Muscle layer of colon (tissue), 2 donors: ENCODE measurements around the gene NISCH.

Experiments
- H3K27ac ChIP-seq: one replicate; pipeline ENCODE4 v1.7.0; 2013; ENCODE audit warnings: low read depth, mild to moderate bottlenecking, low read length, moderate library complexity
- H3K27me3 ChIP-seq, 2 donors: one replicate each; pipeline ENCODE4 v1.7.0; 2013; ENCODE audit warnings: low read length in 2 of 2, mild to moderate bottlenecking in 2 of 2; ENCODE audit not compliant: insufficient read depth in 2 of 2, control insufficient read depth in 1 of 2
- H3K36me3 ChIP-seq: one replicate; pipeline ENCODE4 v1.7.0; 2013; ENCODE audit warnings: mild to moderate bottlenecking, low read length; ENCODE audit not compliant: insufficient read depth
- H3K4me1 ChIP-seq: one replicate; pipeline ENCODE4 v1.7.0; 2013; ENCODE audit warnings: mild to moderate bottlenecking, low read length; ENCODE audit not compliant: insufficient read depth
- H3K4me3 ChIP-seq, 2 donors: one replicate each; pipeline ENCODE4 v1.7.0; 2013; ENCODE audit warnings: low read length in 2 of 2, low read depth in 1 of 2, mild to moderate bottlenecking in 1 of 2, moderate library complexity in 1 of 2
- H3K9ac ChIP-seq: one replicate; pipeline ENCODE4 v1.7.0; 2013; ENCODE audit warnings: low read length
- H3K9me3 ChIP-seq: one replicate; pipeline ENCODE4 v1.7.0; 2013; ENCODE audit warnings: mild to moderate bottlenecking, low read length
- donor health status: abdominal sarcoma.
- donor health status: Adenocarcinoma of cecum.

The NISCH gene

DNA sequence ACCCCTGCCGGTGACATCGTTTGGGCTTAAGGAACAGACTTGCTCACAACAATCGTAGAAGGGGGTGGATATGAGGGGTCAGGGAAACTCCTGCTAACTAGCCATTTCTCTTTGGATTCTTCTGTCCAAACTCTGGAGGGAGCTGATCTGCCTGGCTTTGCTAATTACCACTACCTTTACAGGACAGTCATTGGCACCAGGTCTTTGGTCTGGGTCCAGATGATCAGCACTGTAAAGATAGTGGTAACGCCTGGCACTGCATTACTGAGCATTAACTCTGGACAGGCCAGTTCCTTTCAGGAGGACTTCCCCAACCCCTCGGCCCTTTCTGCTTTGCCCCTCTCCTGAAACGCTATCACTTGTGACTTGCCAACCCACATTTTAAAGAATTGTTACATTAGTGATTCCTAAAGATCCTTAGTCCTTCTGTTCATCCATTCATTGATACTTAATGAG is 81.8 kb downstream of the NISCH start:
- Histone ChIP-seq H3K4me1 (peaks cover 37% of the 10 kb centered on the region), H3K27me3 (no peaks in the 10 kb centered on the region), H3K36me3 (peaks cover 5% of the 10 kb centered on the region), H3K9ac (peak overlapping the region; percentile 47), H3K4me3 (peak overlapping the region; percentile 74 to 84), H3K27ac (peak overlapping the region; percentile 91), H3K9me3 (no peaks in the 10 kb centered on the region)

- Histone ChIP-seq H3K9me3 (no peaks in the 10 kb centered on the region), H3K4me3 (peak overlapping the region; percentile 74 to 84), H3K27me3 (no peaks in the 10 kb centered on the region), H3K36me3 (peaks cover 5% of the 10 kb centered on the region), H3K9ac (peak overlapping the region; percentile 47), H3K4me1 (peaks cover 33% of the 10 kb centered on the region), H3K27ac (peak overlapping the region; percentile 91)
These were observed 82.5 kb downstream of the NISCH start for GRCh38 chr3:52537726-52538421.

- H3K9ac ChIP-seq = no peak overlapping the region
- no peak overlapping the region for H3K27ac ChIP-seq
- H3K27me3 ChIP-seq = no peaks in the 10 kb centered on the region
- H3K36me3 ChIP-seq = peaks cover 5% of the 10 kb centered on the region
- H3K4me1 ChIP-seq = peaks cover 33% of the 10 kb centered on the region
- no peaks in the 10 kb centered on the region for H3K9me3 ChIP-seq
- no peak overlapping the region for H3K4me3 ChIP-seq
These were observed 83.7 kb downstream of the NISCH start for GRCh38 chr3:52539010-52539653.

DNA sequence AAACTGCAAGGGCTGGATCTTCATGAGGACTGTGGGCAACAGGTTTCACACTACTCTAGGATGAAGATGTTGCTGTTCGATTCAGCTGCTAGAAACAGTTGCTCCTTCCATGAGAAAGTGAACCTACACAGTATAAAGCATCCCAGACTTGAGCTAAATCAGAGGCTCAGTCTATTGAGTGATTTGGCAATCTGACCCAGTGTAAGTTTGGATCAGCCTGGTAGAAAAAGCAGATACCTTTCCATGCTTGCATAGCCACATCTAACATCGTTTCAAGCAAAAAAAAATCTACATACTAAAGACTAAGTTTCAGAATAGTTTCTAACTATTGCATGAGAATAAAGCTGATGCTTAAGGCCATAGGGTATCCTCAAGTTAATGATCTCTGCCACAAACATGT is 85.6 kb downstream of the NISCH start:
- Histone ChIP-seq H3K9me3 (no peaks in the 10 kb centered on the region), H3K27ac (no peak overlapping the region), H3K36me3 (peaks cover 5% of the 10 kb centered on the region), H3K4me3 (no peak overlapping the region), H3K4me1 (peaks cover 21% of the 10 kb centered on the region), H3K9ac (no peak overlapping the region), H3K27me3 (no peaks in the 10 kb centered on the region)
